K562 (cell line): ENCODE data around the gene ARPP21. TPM values are rescaled to one million over a fixed set of nuclear protein-coding genes. Genes with fewer than 3 reads are reported as not detected.

Experiments
- ATAC-seq: fragments of 200-7000 bp; cut with Tn5 transposase; 3 replicates; pipeline ENCODE4 v1.9.1; 2020; ENCODE audit warnings: moderate library complexity
- BruUV-seq: library from RNA; stranded (reverse); fragments of 400-500 nt; replicated peaks from 2 replicates; lab custom pipeline; 2021; lab: Mats Ljungman, UMichigan
- CTCF ChIA-PET: fragments of 300-600 bp; formaldehyde crosslinking; extraction: SDS; loops from one replicate; lab custom pipeline; 2021; ENCODE audit warnings: low intra/inter-chr PET ratio; lab: Yijun Ruan, JAX
- POLR2A ChIA-PET: fragments of 300-600, 350-650 bp; sonication (Branson Sonifier 250); formaldehyde crosslinking; extraction: SDS; loops from one replicate; lab custom pipeline; 2021; ENCODE audit warnings: antibody characterized with exemption, inconsistent platforms; lab: Yijun Ruan, JAX
- DNase-seq, 4 experiments: peaks; one replicate each; pipeline versions ENCODE4 v3.0.0 to v3.0.0-alpha.2; 2011 to 2018; ENCODE audit warnings: low spot score in 3 of 4, mixed read lengths in 3 of 4; ENCODE audit errors: extremely low read depth in 1 of 4
- FAIRE-seq: peaks from 2 replicates; lab custom pipeline; 2011; peaks lifted over from hg19 to GRCh38; lab: Jason Lieb, UNC
- H2AFZ ChIP-seq: 2 replicates; pipeline ENCODE4 v1.6.0; 2011; ENCODE audit warnings: low read depth, low read length, control low read depth, inconsistent platforms
- H3K27ac ChIP-seq: fragments of 200-600 bp; 3 replicates; pipeline ENCODE4 v1.8.0; 2011; ENCODE audit warnings: low read depth, mild to moderate bottlenecking, control low read depth, inconsistent platforms, low read length, moderate library complexity, mixed read lengths; ENCODE audit errors: extremely low read depth
- H3K27me3 ChIP-seq, 2 experiments: fragments of 300-600 bp in 1 of 2; 2 replicates in 1 of 2; 3 replicates in 1 of 2; pipeline versions ENCODE4 v1.6.0 to v1.8.0; 2011; ENCODE audit warnings: inconsistent platforms in 2 of 2, low read length in 2 of 2, mild to moderate bottlenecking in 1 of 2, mixed read lengths in 1 of 2, moderate library complexity in 1 of 2; ENCODE audit not compliant: control insufficient read depth in 2 of 2, insufficient read depth in 2 of 2
- H3K36me3 ChIP-seq: fragments of 300-600 bp; 3 replicates; pipeline ENCODE4 v1.8.0; 2011; ENCODE audit warnings: mild to moderate bottlenecking, low read length, inconsistent platforms; ENCODE audit not compliant: control insufficient read depth, insufficient read depth
- H3K4me1 ChIP-seq, 2 experiments: fragments of 200-600 bp in 1 of 2; replicated peaks in 1 of 2; 2 replicates in 1 of 2; 3 replicates in 1 of 2; pipeline versions ENCODE4 v1.5.1 to v1.8.0; 2011; ENCODE audit warnings: inconsistent platforms in 2 of 2, low read length in 2 of 2, mild to moderate bottlenecking in 1 of 2, mixed read lengths in 1 of 2, moderate library complexity in 1 of 2; ENCODE audit not compliant: control insufficient read depth in 2 of 2, insufficient read depth in 2 of 2
- H3K4me2 ChIP-seq: 2 replicates; pipeline ENCODE4 v1.6.1; 2011; ENCODE audit warnings: low read length, control low read depth, inconsistent platforms, mixed read lengths; ENCODE audit not compliant: insufficient read depth
- H3K4me3 ChIP-seq: fragments of 200-600 bp; sonication (generic), shearing (Covaris generic); 2 replicates; pipeline ENCODE4 v1.5.1; 2016; ENCODE audit warnings: control low read depth, inconsistent platforms
- H3K79me2 ChIP-seq: fragments of 200-600 bp; 3 replicates; pipeline ENCODE4 v1.8.0; 2011; ENCODE audit warnings: low read length, inconsistent platforms; ENCODE audit not compliant: control insufficient read depth, insufficient read depth
- H3K9ac ChIP-seq, 2 experiments: 2 replicates each; pipeline versions ENCODE4 v1.6.0 to v1.6.1; 2011; ENCODE audit warnings: low read depth in 2 of 2, low read length in 2 of 2, control low read depth in 1 of 2, inconsistent platforms in 1 of 2, mild to moderate bottlenecking in 1 of 2, mixed read lengths in 1 of 2; ENCODE audit not compliant: insufficient read depth in 1 of 2
- H3K9me1 ChIP-seq: one replicate; pipeline ENCODE4 v1.6.0; 2011; ENCODE audit warnings: inconsistent platforms, mild to moderate bottlenecking, low read length, moderate library complexity; ENCODE audit not compliant: control insufficient read depth, insufficient read depth
- H3K9me3 ChIP-seq: replicated peaks from 2 replicates; pipeline ENCODE4 v1.5.1; 2011; ENCODE audit warnings: low read depth, low read length, inconsistent platforms; ENCODE audit not compliant: control insufficient read depth, insufficient read depth
- H4K20me1 ChIP-seq: replicated peaks from 2 replicates; pipeline ENCODE4 v1.6.1; 2011; ENCODE audit warnings: low read length, inconsistent platforms, mixed read lengths; ENCODE audit not compliant: control insufficient read depth, insufficient read depth
- DPF2 ChIP-seq: fragments of 450-650 bp; IDR thresholded peaks from 2 replicates; pipeline ENCODE4 v1.6.1; 2016
- HDAC6 ChIP-seq: IDR thresholded peaks from 2 replicates; pipeline ENCODE4 v1.6.1; 2012; ENCODE audit warnings: low read depth, mild to moderate bottlenecking, control low read depth, inconsistent platforms, low read length, moderate library complexity
- POLR2AphosphoS5 ChIP-seq: IDR thresholded peaks from 2 replicates; pipeline ENCODE4 v1.6.1; 2011; ENCODE audit warnings: mild to moderate bottlenecking, low read depth, low read length, moderate library complexity; ENCODE audit not compliant: control insufficient read depth, insufficient read depth
- SMAD3 ChIP-seq: fragments of 450-650 bp; formaldehyde crosslinking; conservative IDR thresholded peaks from 2 replicates; pipeline ENCODE4 v1.4.0; 2020; ENCODE audit warnings: mild to moderate bottlenecking
- SRSF1 ChIP-seq: fragments of 200-400 bp; formaldehyde crosslinking; IDR thresholded peaks from 2 replicates; pipeline ENCODE4 v1.6.1; 2017; ENCODE audit warnings: mild to moderate bottlenecking, low read depth, low read length, moderate library complexity
- TGIF2 ChIP-seq: sonication (generic); formaldehyde crosslinking; IDR thresholded peaks from 2 replicates; pipeline ENCODE4 v1.8.1; 2022; ENCODE audit warnings: mild to moderate bottlenecking, missing genetic modification reagents, moderate library complexity
- ZEB2 ChIP-seq: fragments of 450-650 bp; IDR thresholded peaks from 2 replicates; pipeline ENCODE4 v1.6.1; 2016
- WGBS: fragments of 100-300 bp; shearing (Covaris generic); methylation state at CpG from one replicate; pipeline ENCODE4 v1.1.6; 2016; ENCODE audit warnings: low coverage, mixed read lengths; ENCODE audit not compliant: insufficient coverage; ENCODE audit errors: missing lambda C conversion rate; 5-methylcytosine and 5-hydroxymethylcytosine counted together
- in situ Hi-C: fragments of 300-500 bp; cut with MboI; formaldehyde crosslinking; loops from 4 replicates; pipeline ENCODE4 v1.15.0; 2018; ENCODE audit warnings: inconsistent platforms, mixed read lengths
- intact Hi-C: fragments of 100-400 bp; cut with micrococcal nuclease; formaldehyde crosslinking; loops from 2 replicates; pipeline ENCODE4 v1.14.2; 2022
- polyA plus RNA-seq, 8 experiments: library from polyadenylated mRNA; depleted of rRNA in 4 of 8; stranded (reverse) in 5 of 8; unstranded in 3 of 8; fragments of >200 nt; fragmentation: Nextera tagmentation in 2 of 8; fragmentation: Illumina TruSeq in 1 of 8; extraction: Ambion mirVana in 2 of 8; extraction: Trizol in 1 of 8; gene quantifications; 2 replicates each; pipeline versions ENCODE4 v1.2.1 to v1.2.3, GENCODE V29; 2011 to 2014; ENCODE audit warnings: inconsistent platforms in 1 of 8, missing spikeins in 1 of 8
- total RNA-seq, 7 experiments: library from RNA; depleted of rRNA in 6 of 7; stranded (reverse); fragments of >200 nt in 6 of 7; fragmentation: Illumina TruSeq in 2 of 7; extraction: Trizol in 2 of 7; gene quantifications; 2 replicates each; pipeline versions ENCODE4 v1.2.1 to v1.2.3, GENCODE V29; 2011 to 2021; ENCODE audit warnings: low replicate concordance in 1 of 7
- TF ChIP-seq, protein P1 (sequence below): fragments of 250-450 bp; sonication (Bioruptor Pico); IDR thresholded peaks from 2 replicates; pipeline ENCODE4 v1.4.0; 2020; ENCODE audit warnings: borderline replicate concordance
- TF ChIP-seq, protein P2 (sequence below): fragments of 450-650 bp; IDR thresholded peaks from 2 replicates; pipeline ENCODE4 v1.6.1; 2016; ENCODE audit warnings: mild to moderate bottlenecking
- TF ChIP-seq, protein P3 (sequence below): fragments of 450-650 bp; conservative IDR thresholded peaks from 2 replicates; pipeline ENCODE4 v1.6.1; 2016; ENCODE audit warnings: missing genetic modification characterization, low read depth, mild to moderate bottlenecking, control low read depth, missing compliant biosample characterization

The ARPP21 gene
- total and polyA plus RNA-seq, 9 of the 15 experiments (the other 6 are each of a cell fraction or from before 2014, with no cell fraction given): not detected

DNA sequence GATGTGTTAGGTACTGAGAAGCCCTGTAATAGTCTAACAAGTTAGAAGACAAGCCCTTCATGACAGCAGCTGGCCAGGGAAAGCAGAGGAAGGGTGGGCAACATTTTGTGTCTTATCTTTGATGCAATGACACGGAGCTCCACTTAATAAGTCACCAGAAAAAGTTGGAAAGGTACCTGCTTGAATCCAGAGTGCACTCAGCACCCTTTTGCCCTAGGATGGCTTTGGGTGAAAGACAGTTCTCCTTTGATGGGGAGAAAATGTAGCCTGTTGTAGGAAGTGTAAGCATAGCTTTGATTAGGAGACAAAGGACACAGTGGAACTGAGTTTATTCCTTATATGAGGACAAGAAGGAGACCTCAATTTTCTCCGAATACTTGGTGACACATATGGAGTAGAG is 137.0 kb downstream of the ARPP21 start:
- intact Hi-C loops: no loop called here
- ChIA-PET CTCF (no interaction called here), POLR2A (no interaction called here)
- H3K27ac ChIP-seq: no peak overlapping the region
- no peaks in the 10 kb centered on the region for H3K79me2 ChIP-seq
- in situ Hi-C loops: no loop called here
- H3K4me2 ChIP-seq: no peak overlapping the region
- no peaks in the 10 kb centered on the region for H3K27me3 ChIP-seq
- H3K4me3 ChIP-seq: no peak overlapping the region
- no peak for TF ChIP-seq SMAD3
- H4K20me1 ChIP-seq: no peaks in the 10 kb centered on the region
- peaks cover 7% of the 10 kb centered on the region for H3K9me3 ChIP-seq
- DNase-seq (no peak), FAIRE-seq (no peak), ATAC-seq (no peak)
- 3% methylated on average over 2 of the region's 2 CpGs for WGBS
- no peak overlapping the region for H2AFZ ChIP-seq
- no peaks in the 10 kb centered on the region for H3K36me3 ChIP-seq
- no peaks in the 10 kb centered on the region for H3K9me1 ChIP-seq
- H3K4me1 ChIP-seq: no peaks in the 10 kb centered on the region
- no TSS peak for BruUV-seq
- no peak overlapping the region for H3K9ac ChIP-seq

DNA sequence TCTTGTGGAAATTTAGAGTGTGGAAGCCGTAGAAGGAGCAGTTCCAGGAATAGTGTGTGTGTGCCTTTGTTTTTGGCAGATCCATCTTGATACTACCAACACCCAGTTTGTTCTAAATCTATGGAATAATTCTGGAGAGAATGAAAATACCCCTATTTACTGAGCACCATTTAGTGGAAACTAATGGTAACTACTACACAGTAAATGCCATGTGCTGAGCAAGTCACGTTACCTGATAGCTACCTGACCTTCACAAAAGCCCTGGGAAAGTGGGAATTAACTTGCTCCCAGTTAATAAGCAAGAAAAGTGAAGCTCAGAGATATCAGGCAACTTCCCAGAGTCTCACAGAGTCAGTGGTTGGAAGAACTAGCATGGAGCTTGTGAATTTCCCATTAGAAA is 137.7 kb downstream of the ARPP21 start:
- ChIA-PET CTCF (no interaction called here), POLR2A (interaction anchor here (0.7 kb wide), 2 partner anchors 32 to 877 kb away, joined by 3 read pairs; no protein-coding TSS in a partner anchor)
- no peak overlapping the region for H3K9ac ChIP-seq
- H3K4me3 ChIP-seq: no peak overlapping the region
- DNase-seq: no peak
- no TSS peak for BruUV-seq
- in situ Hi-C loops: no loop called here
- H3K36me3 ChIP-seq: no peaks in the 10 kb centered on the region
- H3K27ac ChIP-seq: no peak overlapping the region
- WGBS: 0% methylated on average over 2 of the region's 2 CpGs
- peaks cover 7% of the 10 kb centered on the region for H3K9me3 ChIP-seq
- H3K9me1 ChIP-seq: no peaks in the 10 kb centered on the region
- intact Hi-C loops: no loop called here
- FAIRE-seq: no peak
- H3K27me3 ChIP-seq: no peaks in the 10 kb centered on the region
- H2AFZ ChIP-seq: no peak overlapping the region
- no peak for ATAC-seq
- no peaks in the 10 kb centered on the region for H3K79me2 ChIP-seq
- H4K20me1 ChIP-seq: no peaks in the 10 kb centered on the region
- no peaks in the 10 kb centered on the region for H3K4me1 ChIP-seq
- H3K4me2 ChIP-seq: no peak overlapping the region
- TF ChIP-seq ZEB2 (no peak), DPF2 (no peak), POLR2AphosphoS5 (no peak), TGIF2 (no peak), HDAC6 (no peak), SRSF1 (no peak)
- TF ChIP-seq, protein P1, sequence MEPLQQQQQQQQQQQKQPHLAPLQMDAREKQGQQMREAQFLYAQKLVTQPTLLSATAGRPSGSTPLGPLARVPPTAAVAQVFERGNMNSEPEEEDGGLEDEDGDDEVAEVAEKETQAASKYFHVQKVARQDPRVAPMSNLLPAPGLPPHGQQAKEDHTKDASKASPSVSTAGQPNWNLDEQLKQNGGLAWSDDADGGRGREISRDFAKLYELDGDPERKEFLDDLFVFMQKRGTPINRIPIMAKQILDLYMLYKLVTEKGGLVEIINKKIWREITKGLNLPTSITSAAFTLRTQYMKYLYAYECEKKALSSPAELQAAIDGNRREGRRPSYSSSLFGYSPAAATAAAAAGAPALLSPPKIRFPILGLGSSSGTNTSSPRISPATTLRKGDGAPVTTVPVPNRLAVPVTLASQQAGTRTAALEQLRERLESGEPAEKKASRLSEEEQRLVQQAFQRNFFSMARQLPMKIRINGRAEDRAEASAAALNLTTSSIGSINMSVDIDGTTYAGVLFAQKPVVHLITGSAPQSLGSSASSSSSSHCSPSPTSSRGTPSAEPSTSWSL (CRISPR knock-in tag): no peak
- TF ChIP-seq, protein P2, sequence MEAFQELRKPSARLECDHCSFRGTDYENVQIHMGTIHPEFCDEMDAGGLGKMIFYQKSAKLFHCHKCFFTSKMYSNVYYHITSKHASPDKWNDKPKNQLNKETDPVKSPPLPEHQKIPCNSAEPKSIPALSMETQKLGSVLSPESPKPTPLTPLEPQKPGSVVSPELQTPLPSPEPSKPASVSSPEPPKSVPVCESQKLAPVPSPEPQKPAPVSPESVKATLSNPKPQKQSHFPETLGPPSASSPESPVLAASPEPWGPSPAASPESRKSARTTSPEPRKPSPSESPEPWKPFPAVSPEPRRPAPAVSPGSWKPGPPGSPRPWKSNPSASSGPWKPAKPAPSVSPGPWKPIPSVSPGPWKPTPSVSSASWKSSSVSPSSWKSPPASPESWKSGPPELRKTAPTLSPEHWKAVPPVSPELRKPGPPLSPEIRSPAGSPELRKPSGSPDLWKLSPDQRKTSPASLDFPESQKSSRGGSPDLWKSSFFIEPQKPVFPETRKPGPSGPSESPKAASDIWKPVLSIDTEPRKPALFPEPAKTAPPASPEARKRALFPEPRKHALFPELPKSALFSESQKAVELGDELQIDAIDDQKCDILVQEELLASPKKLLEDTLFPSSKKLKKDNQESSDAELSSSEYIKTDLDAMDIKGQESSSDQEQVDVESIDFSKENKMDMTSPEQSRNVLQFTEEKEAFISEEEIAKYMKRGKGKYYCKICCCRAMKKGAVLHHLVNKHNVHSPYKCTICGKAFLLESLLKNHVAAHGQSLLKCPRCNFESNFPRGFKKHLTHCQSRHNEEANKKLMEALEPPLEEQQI: no peak
- TF ChIP-seq, protein P3, sequence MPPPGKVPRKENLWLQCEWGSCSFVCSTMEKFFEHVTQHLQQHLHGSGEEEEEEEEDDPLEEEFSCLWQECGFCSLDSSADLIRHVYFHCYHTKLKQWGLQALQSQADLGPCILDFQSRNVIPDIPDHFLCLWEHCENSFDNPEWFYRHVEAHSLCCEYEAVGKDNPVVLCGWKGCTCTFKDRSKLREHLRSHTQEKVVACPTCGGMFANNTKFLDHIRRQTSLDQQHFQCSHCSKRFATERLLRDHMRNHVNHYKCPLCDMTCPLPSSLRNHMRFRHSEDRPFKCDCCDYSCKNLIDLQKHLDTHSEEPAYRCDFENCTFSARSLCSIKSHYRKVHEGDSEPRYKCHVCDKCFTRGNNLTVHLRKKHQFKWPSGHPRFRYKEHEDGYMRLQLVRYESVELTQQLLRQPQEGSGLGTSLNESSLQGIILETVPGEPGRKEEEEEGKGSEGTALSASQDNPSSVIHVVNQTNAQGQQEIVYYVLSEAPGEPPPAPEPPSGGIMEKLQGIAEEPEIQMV (tag): no peak
